Brain microvascular endothelial cell (primary cell): ENCODE results near the gene KRT17.
"Not testable (repeated sequence)": the region's sequence is repeated elsewhere in the genome, so short reads cannot be mapped to it uniquely, and the experiment has no call there.

Source experiments
- DNase-seq: peaks from one replicate; pipeline ENCODE4 v3.0.0-alpha.2; 2020
- H3K27ac ChIP-seq: fragments of 250-450 bp; sonication (Bioruptor Pico); 2 replicates; pipeline ENCODE4 v1.5.1; 2020; ENCODE audit warnings: mild to moderate bottlenecking, moderate library complexity
- H3K27me3 ChIP-seq: fragments of 250-450 bp; sonication (Bioruptor Pico); replicated peaks from 2 replicates; pipeline ENCODE4 v1.5.1; 2020; ENCODE audit warnings: mild to moderate bottlenecking
- H3K36me3 ChIP-seq: fragments of 250-450 bp; sonication (Bioruptor Pico); replicated peaks from 2 replicates; pipeline ENCODE4 v1.5.1; 2020; ENCODE audit warnings: mild to moderate bottlenecking
- H3K4me3 ChIP-seq: 2 replicates; pipeline ENCODE4 v1.5.1; 2011; ENCODE audit warnings: low read depth, mild to moderate bottlenecking, control low read depth, low read length, moderate library complexity
- in situ Hi-C: cut with HindIII; loops from 2 replicates; pipeline ENCODE4 v1.10.0; 2017; ENCODE audit warnings: low sequenced_read_pairs, low pct_ligation_motif_present
- TF ChIP-seq, protein P1 (sequence below): IDR thresholded peaks from 2 replicates; pipeline ENCODE4 v1.5.1; 2011; ENCODE audit warnings: low read depth, mild to moderate bottlenecking, moderate library complexity, low read length, control low read depth, inconsistent platforms; ENCODE audit errors: missing control alignments

The KRT17 gene

GRCh38 chr17:41647038-41647813 is 22.9 kb upstream of the KRT17 start:
- Histone ChIP-seq H3K27ac (no peak overlapping the region), H3K4me3 (no peak overlapping the region), H3K36me3 (no peaks in the 10 kb centered on the region), H3K27me3 (no peaks in the 10 kb centered on the region)
- TF ChIP-seq, protein P1, sequence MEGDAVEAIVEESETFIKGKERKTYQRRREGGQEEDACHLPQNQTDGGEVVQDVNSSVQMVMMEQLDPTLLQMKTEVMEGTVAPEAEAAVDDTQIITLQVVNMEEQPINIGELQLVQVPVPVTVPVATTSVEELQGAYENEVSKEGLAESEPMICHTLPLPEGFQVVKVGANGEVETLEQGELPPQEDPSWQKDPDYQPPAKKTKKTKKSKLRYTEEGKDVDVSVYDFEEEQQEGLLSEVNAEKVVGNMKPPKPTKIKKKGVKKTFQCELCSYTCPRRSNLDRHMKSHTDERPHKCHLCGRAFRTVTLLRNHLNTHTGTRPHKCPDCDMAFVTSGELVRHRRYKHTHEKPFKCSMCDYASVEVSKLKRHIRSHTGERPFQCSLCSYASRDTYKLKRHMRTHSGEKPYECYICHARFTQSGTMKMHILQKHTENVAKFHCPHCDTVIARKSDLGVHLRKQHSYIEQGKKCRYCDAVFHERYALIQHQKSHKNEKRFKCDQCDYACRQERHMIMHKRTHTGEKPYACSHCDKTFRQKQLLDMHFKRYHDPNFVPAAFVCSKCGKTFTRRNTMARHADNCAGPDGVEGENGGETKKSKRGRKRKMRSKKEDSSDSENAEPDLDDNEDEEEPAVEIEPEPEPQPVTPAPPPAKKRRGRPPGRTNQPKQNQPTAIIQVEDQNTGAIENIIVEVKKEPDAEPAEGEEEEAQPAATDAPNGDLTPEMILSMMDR = no peak
- DNase-seq = no peak
- in situ Hi-C loops = no loop called here

- H3K36me3 ChIP-seq = no peaks in the 10 kb centered on the region
- no peak for DNase-seq
- H3K27ac ChIP-seq = no peak overlapping the region
- in situ Hi-C loops = no loop called here
- TF ChIP-seq, protein P1 = no peak
- H3K27me3 ChIP-seq = no peaks in the 10 kb centered on the region
- H3K4me3 ChIP-seq = no peak overlapping the region
Observed at GRCh38 chr17:41642252-41643156, 18.1 kb upstream of the KRT17 start.

DNA sequence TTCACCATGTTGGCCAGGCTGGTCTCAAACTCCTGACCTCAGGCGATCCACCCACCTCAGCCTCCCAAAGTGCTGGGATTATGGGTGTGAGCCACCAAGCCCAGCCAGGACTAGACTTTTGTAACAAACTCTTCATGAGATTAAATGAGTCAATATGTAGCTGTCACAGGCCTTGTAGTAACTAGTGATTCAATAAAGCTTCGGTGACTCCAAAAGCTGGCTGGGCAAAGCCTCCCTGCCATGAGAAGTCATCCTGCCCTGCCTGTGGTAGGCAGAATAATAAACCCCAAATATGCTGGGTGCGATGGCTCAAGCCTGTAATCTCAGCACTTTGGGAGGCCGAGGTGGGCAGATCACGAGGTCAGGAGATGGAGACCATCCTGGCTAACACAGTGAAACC is 16.2 kb upstream of the KRT17 start:
- in situ Hi-C loops, H3K4me3 ChIP-seq, H3K27me3 ChIP-seq, DNase-seq, H3K36me3 ChIP-seq, H3K27ac ChIP-seq: not testable (repeated sequence)

GRCh38 chr17:41639492-41640473 is 15.4 kb upstream of the KRT17 start:
- TF ChIP-seq, protein P1 = no peak
- DNase-seq = no peak
- in situ Hi-C loops = no loop called here
- H3K27me3 ChIP-seq = no peaks in the 10 kb centered on the region
- H3K4me3 ChIP-seq = no peak overlapping the region
- no peaks in the 10 kb centered on the region for H3K36me3 ChIP-seq
- H3K27ac ChIP-seq = no peak overlapping the region

DNA sequence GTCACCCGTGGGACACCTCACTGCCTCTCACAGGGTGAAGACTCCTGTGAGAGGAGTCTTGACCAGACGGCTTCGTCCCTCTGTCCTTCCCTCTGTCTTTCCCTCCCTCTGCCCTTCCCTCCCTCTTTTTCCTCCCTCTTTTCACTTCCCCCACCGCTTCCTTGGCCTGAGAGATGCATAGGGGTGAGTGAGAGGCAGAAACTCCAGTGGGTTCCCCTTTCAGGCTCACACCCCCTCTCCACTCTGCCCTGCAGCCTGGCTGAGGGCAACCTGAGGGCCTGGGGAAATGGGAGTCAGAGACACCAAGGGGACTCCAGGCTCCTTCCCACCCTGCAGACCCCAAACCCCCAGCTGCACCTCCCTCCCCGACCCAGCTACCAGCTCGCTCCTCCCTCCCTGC is 14.6 kb upstream of the KRT17 start:
- no peak for DNase-seq
- TF ChIP-seq, protein P1 = no peak
- in situ Hi-C loops = no loop called here
- H3K36me3 ChIP-seq = no peaks in the 10 kb centered on the region
- no peak overlapping the region for H3K27ac ChIP-seq
- no peaks in the 10 kb centered on the region for H3K27me3 ChIP-seq
- H3K4me3 ChIP-seq = no peak overlapping the region
